ENCODE results near the gene PTK6. TPM values are rescaled to one million over a fixed set of nuclear protein-coding genes. Genes with fewer than 3 reads are reported as not detected.

The PTK6 gene
- total and polyA plus RNA-seq, 2 of the 13 experiments (the other 11 are each of a cell fraction or from before 2014, with no cell fraction given), result 0.08 TPM; not detected in 1

DNA sequence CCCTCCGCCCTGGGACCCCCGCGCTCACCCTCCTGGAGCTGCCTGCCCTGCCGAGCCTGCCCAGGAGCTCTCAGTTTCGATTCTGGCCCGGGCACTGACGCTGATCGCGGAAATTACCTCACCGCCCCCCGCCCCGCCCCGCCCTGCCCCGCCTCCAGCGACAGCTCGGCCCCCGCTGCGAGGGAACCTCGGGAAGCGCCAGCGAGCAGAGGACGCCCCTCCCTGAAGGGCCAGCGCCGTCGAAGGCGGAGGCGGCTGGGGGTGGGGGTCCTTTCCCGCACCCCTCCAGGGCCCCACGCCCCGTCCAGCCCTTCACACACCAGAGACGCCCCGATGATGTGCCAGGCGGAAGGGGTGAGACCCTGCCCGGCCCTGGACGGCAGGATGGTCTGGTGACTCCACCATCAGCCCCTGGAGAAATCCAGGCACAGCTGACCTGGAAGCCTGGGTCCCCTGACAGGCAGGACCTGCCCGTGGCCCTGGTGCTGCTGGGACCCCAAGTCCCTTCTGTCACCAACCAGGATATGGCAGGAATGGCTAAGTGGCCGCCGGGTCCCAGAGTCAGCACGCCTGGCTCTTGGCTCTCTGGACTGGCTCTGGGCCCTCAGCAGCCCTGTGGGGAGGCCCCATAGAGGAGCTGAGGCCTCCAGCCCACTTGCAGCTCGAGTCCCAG, 37.1 kb upstream of the PTK6 start, which contains the start of gene HELZ2 (continued):
- TF ChIP-seq ZNF513 (CRISPR knock-in tag; conservative IDR thresholded peaks at IDR 0.05) (0 out of 2 replicates have a peak, but pooled peaks have one; percentile 57), NFE2L1 (CRISPR knock-in tag; IDR thresholded peaks at IDR 0.05; ENCODE audit: borderline replicate concordance) (no peak), TGIF2 (CRISPR knock-in tag; IDR thresholded peaks at IDR 0.05) (0 out of 2 replicates have a peak, but pooled peaks have one; percentile 22), ZBTB7A (CRISPR knock-in tag; IDR thresholded peaks at IDR 0.05) (peak; percentile 91; the same call in 1 of the 2 replicates), GLI4 (CRISPR knock-in tag; IDR thresholded peaks at IDR 0.05; ENCODE audit: borderline replicate concordance) (0 out of 2 replicates have a peak, but pooled peaks have one; percentile 37), ZNF275 (CRISPR knock-in tag; IDR thresholded peaks at IDR 0.05; ENCODE audit: borderline replicate concordance) (peak; percentile 58; the same call in 1 of the 2 replicates), TMF1 (CRISPR knock-in tag; IDR thresholded peaks at IDR 0.05; ENCODE audit: low read depth) (0 out of 2 replicates have a peak, but pooled peaks have one; percentile 42), SCMH1 (CRISPR knock-in tag; IDR thresholded peaks at IDR 0.05; ENCODE audit: borderline replicate concordance) (no peak), FOXO1 (CRISPR knock-in tag; IDR thresholded peaks at IDR 0.05) (peak; percentile 52; the same call in 1 of the 2 replicates), BORCS8-MEF2B (CRISPR knock-in tag; IDR thresholded peaks at IDR 0.05) (peak; percentile 73; the same call in 1 of the 2 replicates), MAFK (conservative IDR thresholded peaks at IDR 0.05 in 1 of 2, IDR thresholded peaks at IDR 0.05 in 1 of 2; ENCODE audit: low read length in 2 of 2) (no peak), ZNF232 (CRISPR knock-in tag; IDR thresholded peaks at IDR 0.05; ENCODE audit: borderline replicate concordance) (peak; percentile 66; the same call in 1 of the 2 replicates), MTA1 (CRISPR knock-in tag; IDR thresholded peaks at IDR 0.05; ENCODE audit: borderline replicate concordance) (0 out of 2 replicates have a peak, but pooled peaks have one; percentile 24), ZNF691 (CRISPR knock-in tag; IDR thresholded peaks at IDR 0.05; ENCODE audit: borderline replicate concordance, low read depth) (0 out of 2 replicates have a peak, but pooled peaks have one; percentile 18), POLR2G (IDR thresholded peaks at IDR 0.05; ENCODE audit: low read depth, low read length) (peak; percentile 65), DNMT3B (CRISPR knock-in tag; conservative IDR thresholded peaks at IDR 0.05) (no peak), TCF7L2 (IDR thresholded peaks at IDR 0.05; ENCODE audit: low read depth, low read length) (no peak), SMAD3 (CRISPR knock-in tag; IDR thresholded peaks at IDR 0.05) (no peak), NR2F2 (IDR thresholded peaks at IDR 0.05; ENCODE audit: borderline replicate concordance, low read depth) (no peak), KDM2A (CRISPR knock-in tag; IDR thresholded peaks at IDR 0.05; ENCODE audit: borderline replicate concordance, low read depth) (peak; percentile 40; the same call in 1 of the 2 replicates), KLF16 (CRISPR knock-in tag; IDR thresholded peaks at IDR 0.05) (peak in 1 of 2 experiments; percentile 28; a peak in 1 of 4 replicates), ZNF737 (CRISPR knock-in tag; IDR thresholded peaks at IDR 0.05; ENCODE audit: borderline replicate concordance) (no peak), ZSCAN22 (CRISPR knock-in tag; IDR thresholded peaks at IDR 0.05) (no peak), TCF12 (IDR thresholded peaks at IDR 0.05) (no peak), TCF12 (CRISPR knock-in tag; IDR thresholded peaks at IDR 0.05) (no peak), ZBTB7B (CRISPR knock-in tag; IDR thresholded peaks at IDR 0.05) (peak; percentile 38; the same call in 1 of the 2 replicates)

Data from HepG2 (cell line).